ENCODE data around the gene KRTAP26-1.

DNA sequence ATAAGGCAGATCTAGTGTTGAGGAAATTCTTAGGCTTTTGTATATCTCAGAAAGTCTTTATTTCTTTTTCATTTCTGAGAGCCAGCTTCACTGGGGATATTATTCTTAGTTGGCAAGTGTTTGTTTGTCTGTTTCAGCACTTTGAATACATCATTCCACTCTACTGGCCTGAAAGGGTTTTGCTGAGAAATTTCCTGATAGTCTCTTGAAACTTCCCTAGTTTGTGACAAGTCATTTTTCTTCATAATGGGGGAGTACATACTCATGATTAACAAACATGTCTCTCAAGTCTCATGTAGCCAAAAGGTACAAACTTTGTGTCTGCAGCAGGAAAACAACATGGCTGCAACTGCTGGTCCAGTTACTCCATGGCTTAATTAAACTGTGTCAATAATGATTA, 6.3 kb upstream of the KRTAP26-1 start:
- TF ChIP-seq, protein P1, sequence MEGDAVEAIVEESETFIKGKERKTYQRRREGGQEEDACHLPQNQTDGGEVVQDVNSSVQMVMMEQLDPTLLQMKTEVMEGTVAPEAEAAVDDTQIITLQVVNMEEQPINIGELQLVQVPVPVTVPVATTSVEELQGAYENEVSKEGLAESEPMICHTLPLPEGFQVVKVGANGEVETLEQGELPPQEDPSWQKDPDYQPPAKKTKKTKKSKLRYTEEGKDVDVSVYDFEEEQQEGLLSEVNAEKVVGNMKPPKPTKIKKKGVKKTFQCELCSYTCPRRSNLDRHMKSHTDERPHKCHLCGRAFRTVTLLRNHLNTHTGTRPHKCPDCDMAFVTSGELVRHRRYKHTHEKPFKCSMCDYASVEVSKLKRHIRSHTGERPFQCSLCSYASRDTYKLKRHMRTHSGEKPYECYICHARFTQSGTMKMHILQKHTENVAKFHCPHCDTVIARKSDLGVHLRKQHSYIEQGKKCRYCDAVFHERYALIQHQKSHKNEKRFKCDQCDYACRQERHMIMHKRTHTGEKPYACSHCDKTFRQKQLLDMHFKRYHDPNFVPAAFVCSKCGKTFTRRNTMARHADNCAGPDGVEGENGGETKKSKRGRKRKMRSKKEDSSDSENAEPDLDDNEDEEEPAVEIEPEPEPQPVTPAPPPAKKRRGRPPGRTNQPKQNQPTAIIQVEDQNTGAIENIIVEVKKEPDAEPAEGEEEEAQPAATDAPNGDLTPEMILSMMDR (IDR thresholded peaks at IDR 0.05; ENCODE audit: poor library complexity) = no peak
- TF ChIP-seq EZH2 (IDR thresholded peaks at IDR 0.05; ENCODE audit: borderline replicate concordance) = no peak

Measured in hepatocyte (in vitro differentiated cells).